GM12878 (cell line): ENCODE results near the gene HLA-DMA. TPM values are rescaled to one million over a fixed set of nuclear protein-coding genes. Genes with fewer than 3 reads are reported as not detected.

Experiments
- EED ChIP-seq: sonication (generic); IDR thresholded peaks from 2 replicates; pipeline ENCODE4 v1.6.1; 2016; ENCODE audit warnings: antibody characterized with exemption, low read depth
- FOS ChIP-seq: IDR thresholded peaks from 3 replicates; pipeline ENCODE4 v1.6.1; 2011; ENCODE audit warnings: borderline replicate concordance; ENCODE audit not compliant: insufficient read length; ENCODE audit errors: extremely low read depth
- LARP7 ChIP-seq: fragments of 450-650 bp; IDR thresholded peaks from 2 replicates; pipeline ENCODE4 v1.6.1; 2017; ENCODE audit warnings: mild to moderate bottlenecking
- NBN ChIP-seq: fragments of 450-650 bp; IDR thresholded peaks from 2 replicates; pipeline ENCODE4 v1.6.1; 2016
- PAX5 ChIP-seq: IDR thresholded peaks from 2 replicates; pipeline ENCODE4 v1.6.1; 2011; ENCODE audit warnings: low read depth, low read length, borderline replicate concordance
- POLR2AphosphoS5 ChIP-seq: IDR thresholded peaks from 2 replicates; pipeline ENCODE4 v1.6.1; 2011; ENCODE audit warnings: mild to moderate bottlenecking, low read length, inconsistent platforms
- RAD51 ChIP-seq: fragments of 450-650 bp; IDR thresholded peaks from 2 replicates; pipeline ENCODE4 v1.6.1; 2016; ENCODE audit warnings: moderate library complexity, mild to moderate bottlenecking, inconsistent platforms
- TBL1XR1 ChIP-seq: IDR thresholded peaks from 2 replicates; pipeline ENCODE4 v1.6.1; 2012; ENCODE audit warnings: low read depth, low read length, improper control_type of control experiment
- YBX1 ChIP-seq: fragments of 450-650 bp; IDR thresholded peaks from 2 replicates; pipeline ENCODE4 v1.6.1; 2016; ENCODE audit warnings: antibody characterized with exemption
- ZNF687 ChIP-seq: fragments of 450-650 bp; IDR thresholded peaks from 2 replicates; pipeline ENCODE4 v1.6.1; 2017; ENCODE audit warnings: mild to moderate bottlenecking, moderate library complexity
- polyA plus RNA-seq, 11 experiments: library from polyadenylated mRNA; depleted of rRNA in 4 of 11; unstranded in 6 of 11; stranded (reverse) in 5 of 11; fragments of >200 nt; fragmentation: Nextera tagmentation in 4 of 11; fragmentation: Illumina TruSeq in 1 of 11; extraction: Ambion mirVana in 4 of 11; extraction: Trizol in 1 of 11; gene quantifications; 1 replicate in 1 of 11; 2 replicates in 10 of 11; pipeline versions ENCODE4 v1.2.1 to v1.2.3, GENCODE V29; 2011 to 2016; ENCODE audit warnings: inconsistent platforms in 2 of 11, missing spikeins in 2 of 11, low read depth in 1 of 11
- total RNA-seq, 4 experiments: library from RNA; depleted of rRNA in 3 of 4; stranded (reverse); fragments of >200 nt in 3 of 4; fragmentation: Illumina TruSeq in 1 of 4; extraction: Trizol in 1 of 4; gene quantifications; 2 replicates each; pipeline versions ENCODE4 v1.2.1 to v1.2.3, GENCODE V29; 2013 to 2021

The HLA-DMA gene
- total and polyA plus RNA-seq, 10 of the 15 experiments (the other 5 are each of a cell fraction or from before 2014, with no cell fraction given) = 177 to 552 (median 309) TPM

- TF ChIP-seq ZNF687 (0 out of 2 replicates have a peak, but pooled peaks have one; percentile 57), YBX1 (no peak), NBN (no peak; the same call in 1 of the 2 replicates), POLR2AphosphoS5 (peak; percentile 53; the same call in 1 of the 2 replicates), EED (no peak), TBL1XR1 (0 out of 2 replicates have a peak, but pooled peaks have one; percentile 7), LARP7 (0 out of 2 replicates have a peak, but pooled peaks have one; percentile 28), PAX5 (no peak), RAD51 (0 out of 2 replicates have a peak, but pooled peaks have one; percentile 6), FOS (no peak)
Observed at GRCh38 chr6:32971242-32971580, 18.3 kb upstream of the HLA-DMA start (continued).
